PC-9 (cell line): Measurements from ENCODE around the gene RARS2.

Experiments used
- CTCF ChIP-seq: fragments of 200-600 bp; sonication (generic); conservative IDR thresholded peaks from 2 replicates; pipeline ENCODE4 v1.6.1; 2017; ENCODE audit warnings: mixed run types, antibody characterized with exemption, mild to moderate bottlenecking, moderate library complexity
- EZH2 ChIP-seq: fragments of 200-600 bp; sonication (generic); IDR thresholded peaks from 2 replicates; pipeline ENCODE4 v1.8.0; 2017; ENCODE audit warnings: antibody characterized with exemption, low read depth

- TF ChIP-seq CTCF, result no peak
- TF ChIP-seq EZH2, result no peak
Measured at GRCh38 chr6:87544474-87544735, 45.4 kb downstream of the RARS2 start.
